SU-DHL-6 (cell line): ENCODE data around the gene GNG14.

Experiments used
- EZH2phosphoT487 ChIP-seq: fragments of 200-600 bp; sonication (generic), shearing (Covaris generic); conservative IDR thresholded peaks from 2 replicates; pipeline ENCODE4 v1.6.1; 2018; ENCODE audit warnings: mild to moderate bottlenecking, antibody characterized with exemption, low read length, moderate library complexity, mixed read lengths
- TF ChIP-seq, protein P1 (sequence below): fragments of 200-600 bp; sonication (generic); IDR thresholded peaks from one replicate; pipeline ENCODE4 v1.5.1; 2017; ENCODE audit warnings: antibody characterized with exemption, mild to moderate bottlenecking, low read length, moderate library complexity; ENCODE audit not compliant: insufficient read depth, poor library complexity, severe bottlenecking

GRCh38 chr19:12670159-12670928, 17.5 kb upstream of the GNG14 start:
- TF ChIP-seq, protein P1, sequence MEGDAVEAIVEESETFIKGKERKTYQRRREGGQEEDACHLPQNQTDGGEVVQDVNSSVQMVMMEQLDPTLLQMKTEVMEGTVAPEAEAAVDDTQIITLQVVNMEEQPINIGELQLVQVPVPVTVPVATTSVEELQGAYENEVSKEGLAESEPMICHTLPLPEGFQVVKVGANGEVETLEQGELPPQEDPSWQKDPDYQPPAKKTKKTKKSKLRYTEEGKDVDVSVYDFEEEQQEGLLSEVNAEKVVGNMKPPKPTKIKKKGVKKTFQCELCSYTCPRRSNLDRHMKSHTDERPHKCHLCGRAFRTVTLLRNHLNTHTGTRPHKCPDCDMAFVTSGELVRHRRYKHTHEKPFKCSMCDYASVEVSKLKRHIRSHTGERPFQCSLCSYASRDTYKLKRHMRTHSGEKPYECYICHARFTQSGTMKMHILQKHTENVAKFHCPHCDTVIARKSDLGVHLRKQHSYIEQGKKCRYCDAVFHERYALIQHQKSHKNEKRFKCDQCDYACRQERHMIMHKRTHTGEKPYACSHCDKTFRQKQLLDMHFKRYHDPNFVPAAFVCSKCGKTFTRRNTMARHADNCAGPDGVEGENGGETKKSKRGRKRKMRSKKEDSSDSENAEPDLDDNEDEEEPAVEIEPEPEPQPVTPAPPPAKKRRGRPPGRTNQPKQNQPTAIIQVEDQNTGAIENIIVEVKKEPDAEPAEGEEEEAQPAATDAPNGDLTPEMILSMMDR = no peak
- TF ChIP-seq EZH2phosphoT487 = no peak
